Measurements from ENCODE around the gene KIF5A. TPM values are rescaled to one million over a fixed set of nuclear protein-coding genes. Genes with fewer than 3 reads are reported as not detected.

Gene KIF5A
- total RNA-seq, 3 donors from 2014 or later: 0.61 to 9.1 (median 1.2) TPM

DNA sequence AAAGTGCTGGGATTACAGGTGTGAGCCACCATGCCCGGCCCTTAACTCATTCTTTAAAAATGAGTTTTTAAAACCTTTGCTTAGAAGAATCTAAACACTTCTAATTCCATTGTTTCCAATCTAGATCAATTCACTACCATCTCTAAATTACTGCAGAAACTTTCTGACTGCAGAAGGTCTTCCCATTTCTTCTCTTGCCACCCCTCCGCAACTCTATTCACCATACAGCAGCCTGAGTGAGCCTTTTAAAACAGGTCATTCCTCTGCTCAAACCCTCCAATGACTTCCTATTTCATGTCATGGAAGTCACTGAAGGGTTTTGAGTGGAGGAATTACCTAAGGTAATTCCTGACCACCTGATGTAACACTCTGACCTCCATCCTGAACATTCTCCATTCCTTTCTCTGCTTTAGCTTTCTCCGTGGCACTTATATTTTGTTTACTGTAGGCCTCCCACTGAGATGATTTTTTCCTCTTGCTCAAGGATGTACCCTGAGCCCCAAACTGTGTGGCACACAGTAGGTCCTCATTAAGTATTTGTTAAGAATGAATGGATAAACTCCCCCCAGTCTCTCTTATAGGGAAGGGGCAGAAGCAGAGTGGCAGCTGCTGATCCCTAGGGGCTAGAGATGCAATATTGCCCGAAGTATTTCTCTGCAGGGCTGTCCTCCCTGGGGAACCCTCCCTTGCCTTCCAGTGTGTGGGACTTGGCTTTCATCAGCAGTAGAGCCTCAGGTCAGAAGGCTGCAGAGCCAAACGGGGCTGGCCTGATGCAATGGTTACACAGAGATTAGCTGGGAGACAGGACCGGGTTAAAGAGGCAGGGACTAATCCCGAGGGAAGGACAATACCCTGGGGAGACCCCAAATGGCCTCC is 30.7 kb upstream of the KIF5A start:
- H3K36me3 ChIP-seq (ENCODE audit: low read depth): peaks cover 8% of the 10 kb centered on the region
- peak overlapping the region; percentile 77 for H3K4me3 ChIP-seq
- H3K9me3 ChIP-seq: no peaks in the 10 kb centered on the region
- H3K4me1 ChIP-seq (ENCODE audit: low read depth): peaks cover 37% of the 10 kb centered on the region
- ATAC-seq (no peak), DNase-seq (peak in 2 of 3 donors; percentile 37 to 51)
- TF ChIP-seq, protein P1, sequence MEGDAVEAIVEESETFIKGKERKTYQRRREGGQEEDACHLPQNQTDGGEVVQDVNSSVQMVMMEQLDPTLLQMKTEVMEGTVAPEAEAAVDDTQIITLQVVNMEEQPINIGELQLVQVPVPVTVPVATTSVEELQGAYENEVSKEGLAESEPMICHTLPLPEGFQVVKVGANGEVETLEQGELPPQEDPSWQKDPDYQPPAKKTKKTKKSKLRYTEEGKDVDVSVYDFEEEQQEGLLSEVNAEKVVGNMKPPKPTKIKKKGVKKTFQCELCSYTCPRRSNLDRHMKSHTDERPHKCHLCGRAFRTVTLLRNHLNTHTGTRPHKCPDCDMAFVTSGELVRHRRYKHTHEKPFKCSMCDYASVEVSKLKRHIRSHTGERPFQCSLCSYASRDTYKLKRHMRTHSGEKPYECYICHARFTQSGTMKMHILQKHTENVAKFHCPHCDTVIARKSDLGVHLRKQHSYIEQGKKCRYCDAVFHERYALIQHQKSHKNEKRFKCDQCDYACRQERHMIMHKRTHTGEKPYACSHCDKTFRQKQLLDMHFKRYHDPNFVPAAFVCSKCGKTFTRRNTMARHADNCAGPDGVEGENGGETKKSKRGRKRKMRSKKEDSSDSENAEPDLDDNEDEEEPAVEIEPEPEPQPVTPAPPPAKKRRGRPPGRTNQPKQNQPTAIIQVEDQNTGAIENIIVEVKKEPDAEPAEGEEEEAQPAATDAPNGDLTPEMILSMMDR (IDR thresholded peaks at IDR 0.05): no peak
- intact Hi-C loops (cut with DNase I, micrococcal nuclease): no loop called here

GRCh38 chr12:57519796-57520052 is 30.1 kb upstream of the KIF5A start:
- H3K4me3 ChIP-seq: peak overlapping the region; percentile 77
- DNase-seq: peak in 1 of 3 donors; percentile 50
- intact Hi-C loops (cut with DNase I, micrococcal nuclease): no loop called here
- no peak for ATAC-seq
- peaks cover 43% of the 10 kb centered on the region for H3K4me1 ChIP-seq (ENCODE audit: low read depth)
- TF ChIP-seq, protein P1 (IDR thresholded peaks at IDR 0.05): no peak
- H3K36me3 ChIP-seq (ENCODE audit: low read depth): peaks cover 7% of the 10 kb centered on the region
- H3K9me3 ChIP-seq: no peaks in the 10 kb centered on the region

DNA sequence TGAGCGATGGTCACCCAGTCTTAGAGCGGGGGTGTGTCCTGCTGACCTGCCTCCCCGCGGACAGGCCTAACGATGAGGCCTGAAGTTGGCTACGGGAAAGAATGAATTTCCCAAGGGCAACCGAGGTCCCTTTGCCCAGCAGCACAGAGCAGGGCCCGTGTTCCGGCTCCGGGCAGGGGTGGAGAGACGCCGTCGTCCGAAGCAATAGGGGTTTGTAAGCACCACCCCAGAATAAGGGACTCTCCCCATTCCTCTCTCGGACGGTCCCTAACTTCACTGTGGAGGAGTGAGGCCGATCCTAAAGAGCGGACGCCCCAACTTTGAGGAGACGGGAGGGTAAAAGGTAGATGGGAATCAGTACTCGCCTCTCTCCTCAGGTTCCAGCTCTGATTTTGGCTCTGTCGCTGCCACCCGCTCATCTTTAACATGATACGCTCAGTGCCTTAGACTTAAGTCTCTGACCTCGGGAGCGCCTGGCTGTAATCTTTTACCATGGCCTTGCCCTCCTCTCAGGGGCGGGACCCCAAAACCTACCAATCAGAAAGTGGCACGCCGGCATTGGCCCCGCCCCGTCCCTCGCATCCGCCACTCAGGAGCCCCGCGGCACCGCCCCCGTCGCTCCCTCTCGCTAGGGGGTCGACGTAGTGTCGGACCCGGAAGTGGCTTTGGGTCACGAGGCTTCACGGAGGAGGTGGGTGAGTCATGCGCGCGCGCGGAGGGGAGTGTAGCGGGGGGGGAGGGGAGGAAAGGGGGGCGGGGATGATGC is 29.6 kb upstream of the KIF5A start, which contains the start of gene DDIT3:
Gene DDIT3 (minus strand): TSS at position 462 of the 766 bp plus-strand sequence. CDS start 3,108 bp downstream, outside the sequence.
- peak within 1 kb of the TSS; percentile 77 for H3K4me3 ChIP-seq
- peaks cover 2% of the 10 kb centered on the region for H3K36me3 ChIP-seq (ENCODE audit: low read depth)
- ATAC-seq (peak; percentile 86), DNase-seq (peak; percentile 99 to 100 (median 100))
- no peaks in the 10 kb centered on the region for H3K9me3 ChIP-seq
- H3K4me1 ChIP-seq (ENCODE audit: low read depth): peaks cover 48% of the 10 kb centered on the region
- intact Hi-C loops (cut with DNase I, micrococcal nuclease): no loop called here
- TF ChIP-seq, protein P1 (IDR thresholded peaks at IDR 0.05): no peak

DNA sequence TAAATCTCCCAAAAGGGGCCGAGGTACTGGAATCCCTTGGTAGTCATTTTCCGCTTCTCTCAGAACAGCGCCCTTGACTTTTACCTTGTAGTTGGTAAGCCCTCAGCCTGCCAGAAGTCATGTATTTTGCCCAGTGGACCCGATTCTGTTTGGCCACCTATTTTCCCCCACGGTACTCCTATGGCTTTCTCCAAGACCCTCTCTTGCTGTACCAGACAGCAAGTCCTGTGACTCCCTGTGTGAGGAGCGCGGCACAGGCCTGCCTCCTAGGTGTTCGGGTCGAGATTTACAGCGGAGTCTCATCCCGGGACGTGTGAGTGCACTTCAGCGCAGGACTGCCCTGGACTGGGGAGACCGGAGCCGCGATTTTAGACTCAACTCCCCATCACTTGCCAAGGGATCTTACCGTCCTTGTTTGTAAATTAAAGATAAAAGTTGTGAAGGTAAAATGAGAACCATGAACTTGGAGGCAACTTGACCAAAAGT is 28.3 kb upstream of the KIF5A start:
- TF ChIP-seq, protein P1 (IDR thresholded peaks at IDR 0.05): no peak
- H3K36me3 ChIP-seq (ENCODE audit: low read depth): no peaks in the 10 kb centered on the region
- no peak for ATAC-seq
- no peaks in the 10 kb centered on the region for H3K9me3 ChIP-seq
- peak; percentile 57 to 79 (median 70) for DNase-seq
- intact Hi-C loops (cut with DNase I, micrococcal nuclease): no loop called here
- no peak overlapping the region for H3K4me3 ChIP-seq
- peaks cover 50% of the 10 kb centered on the region for H3K4me1 ChIP-seq (ENCODE audit: low read depth)

DNA sequence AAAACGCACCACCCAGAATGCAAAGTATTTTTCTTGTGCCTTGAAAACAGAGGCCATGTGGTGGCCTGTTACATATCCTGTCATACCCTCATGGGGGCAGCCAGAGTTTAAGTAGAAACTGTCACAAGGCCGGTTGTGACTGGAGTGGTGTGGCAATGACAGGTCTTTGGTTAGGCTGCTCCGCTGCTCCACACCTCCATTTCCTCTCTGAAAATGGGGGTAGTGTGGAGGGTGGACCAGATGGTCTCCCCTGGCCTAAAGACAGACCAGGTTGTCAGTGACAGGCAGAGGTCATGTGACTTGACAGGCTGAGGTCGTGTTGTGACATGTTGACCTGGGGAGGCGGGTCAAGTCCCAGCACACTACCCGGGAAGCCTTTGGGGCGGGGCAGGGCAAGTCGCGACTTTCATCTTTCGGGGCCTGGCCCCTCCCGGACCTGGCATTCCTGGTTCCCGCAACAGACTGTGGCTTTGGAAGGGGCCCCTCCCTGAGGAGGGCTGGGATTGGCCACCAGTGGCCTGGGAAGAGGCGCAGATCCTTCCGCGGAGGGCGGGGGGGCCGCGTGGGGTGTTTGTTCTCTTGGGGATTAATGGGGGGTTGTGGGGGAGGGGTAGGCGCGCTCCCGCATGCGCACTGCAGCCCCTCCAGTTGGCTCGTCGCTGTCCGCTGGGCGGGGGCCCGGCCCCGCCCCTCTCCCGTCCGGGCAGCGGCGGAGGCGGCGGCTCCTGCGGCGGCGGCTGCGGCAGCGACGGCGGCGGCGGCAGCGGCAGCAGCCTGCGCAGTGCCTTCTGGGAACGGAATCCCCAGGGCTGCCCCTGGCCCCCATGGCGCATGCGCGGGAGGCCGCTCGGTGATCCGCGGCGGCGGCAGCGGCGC is 27.6 kb upstream of the KIF5A start, which contains the start of gene MBD6:
Gene MBD6 (plus strand): TSS at position 814 of the 876 bp plus-strand sequence. CDS start 1,480 bp downstream, outside the sequence.
- TF ChIP-seq, protein P1 (IDR thresholded peaks at IDR 0.05): no peak
- H3K36me3 ChIP-seq (ENCODE audit: low read depth): no peaks in the 10 kb centered on the region
- peaks cover 48% of the 10 kb centered on the region for H3K4me1 ChIP-seq (ENCODE audit: low read depth)
- intact Hi-C loops (cut with DNase I, micrococcal nuclease): no loop called here
- peak within 1 kb of the TSS; percentile 65 for H3K4me3 ChIP-seq
- no peaks in the 10 kb centered on the region for H3K9me3 ChIP-seq
- DNase-seq (peak; percentile 94 to 95 (median 95)), ATAC-seq (peak; percentile 52)

All from mucosa of descending colon (tissue), 3 donors.